ENCODE results near the gene ABTB2. TPM values are rescaled to one million over a fixed set of nuclear protein-coding genes. Genes with fewer than 3 reads are reported as not detected.
A peak's percentile ranks its signal among the peaks of the same experiment; 100 is the strongest.

ABTB2 gene
- polyA plus RNA-seq, 2 of the 4 experiments (the other 2 are of a cell fraction): 8.9 to 15.4 TPM

- no peak for FAIRE-seq
- ATAC-seq: no peak
- Histone ChIP-seq H3K27ac (peak overlapping the region in 1 of 2 experiments; percentile 89; a peak in 3 of 6 replicates), H3K4me3 (peak overlapping the region; percentile 79), H3K4me2 (peak overlapping the region; percentile 98), H3K9me3 (no peaks in the 10 kb centered on the region), H3K4me1 (peaks cover 17% of the 10 kb centered on the region)
- POLR2A ChIA-PET: no interaction called here
- no peak for DNase-seq (ENCODE audit: low read depth in 1 of 2, low spot score in 1 of 2)
- 7% methylated on average over 4 of the region's 4 CpGs for WGBS (ENCODE audit: missing lambda C conversion rate)
- TF ChIP-seq POLR2A (IDR thresholded peaks at IDR 0.05; ENCODE audit: low read length) (no peak), ESRRA (IDR thresholded peaks at IDR 0.05; ENCODE audit: borderline replicate concordance, low read length) (no peak), HOXB13 (CRISPR knock-in tag; IDR thresholded peaks at IDR 0.05; ENCODE audit: low read depth) (no peak), BCL3 (IDR thresholded peaks at IDR 0.05) (no peak), HES2 (IDR thresholded peaks at IDR 0.05) (no peak), JUN (IDR thresholded peaks at IDR 0.05) (no peak), CBX2 (IDR thresholded peaks at IDR 0.05; ENCODE audit: borderline replicate concordance, low read depth) (no peak), ZC3H11A (IDR thresholded peaks at IDR 0.05) (no peak), TP53 (CRISPR knock-in tag; IDR thresholded peaks at IDR 0.05) (no peak), NFE2L2 (conservative IDR thresholded peaks at IDR 0.05; ENCODE audit: low read length) (no peak), PHF8 (IDR thresholded peaks at IDR 0.05; ENCODE audit: borderline replicate concordance, low read depth) (no peak), HEYL (CRISPR knock-in tag; IDR thresholded peaks at IDR 0.05) (no peak; the same call in 1 of the 2 replicates), RNF2 (IDR thresholded peaks at IDR 0.05; ENCODE audit: borderline replicate concordance, low read depth) (no peak), SREBF2 (IDR thresholded peaks at IDR 0.05) (no peak), FOSL2 (IDR thresholded peaks at IDR 0.05) (no peak), FOSL2 (CRISPR knock-in tag; IDR thresholded peaks at IDR 0.05) (no peak), MYC (IDR thresholded peaks at IDR 0.05; ENCODE audit: borderline replicate concordance, low read length) (0 out of 2 replicates have a peak, but pooled peaks have one; percentile 20), ELK1 (IDR thresholded peaks at IDR 0.05; ENCODE audit: low read depth, low read length) (no peak), RAD21 (conservative IDR thresholded peaks at IDR 0.05 in 1 of 2, IDR thresholded peaks at IDR 0.05 in 1 of 2) (peak in 1 of 2 experiments; percentile 7; a peak in 3 of 5 replicates), JUNB (IDR thresholded peaks at IDR 0.05) (no peak), MAFK (IDR thresholded peaks at IDR 0.05; ENCODE audit: partially characterized antibody) (no peak), SMC3 (IDR thresholded peaks at IDR 0.05) (peak; percentile 83)
- TF ChIP-seq, protein P1, sequence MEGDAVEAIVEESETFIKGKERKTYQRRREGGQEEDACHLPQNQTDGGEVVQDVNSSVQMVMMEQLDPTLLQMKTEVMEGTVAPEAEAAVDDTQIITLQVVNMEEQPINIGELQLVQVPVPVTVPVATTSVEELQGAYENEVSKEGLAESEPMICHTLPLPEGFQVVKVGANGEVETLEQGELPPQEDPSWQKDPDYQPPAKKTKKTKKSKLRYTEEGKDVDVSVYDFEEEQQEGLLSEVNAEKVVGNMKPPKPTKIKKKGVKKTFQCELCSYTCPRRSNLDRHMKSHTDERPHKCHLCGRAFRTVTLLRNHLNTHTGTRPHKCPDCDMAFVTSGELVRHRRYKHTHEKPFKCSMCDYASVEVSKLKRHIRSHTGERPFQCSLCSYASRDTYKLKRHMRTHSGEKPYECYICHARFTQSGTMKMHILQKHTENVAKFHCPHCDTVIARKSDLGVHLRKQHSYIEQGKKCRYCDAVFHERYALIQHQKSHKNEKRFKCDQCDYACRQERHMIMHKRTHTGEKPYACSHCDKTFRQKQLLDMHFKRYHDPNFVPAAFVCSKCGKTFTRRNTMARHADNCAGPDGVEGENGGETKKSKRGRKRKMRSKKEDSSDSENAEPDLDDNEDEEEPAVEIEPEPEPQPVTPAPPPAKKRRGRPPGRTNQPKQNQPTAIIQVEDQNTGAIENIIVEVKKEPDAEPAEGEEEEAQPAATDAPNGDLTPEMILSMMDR (IDR thresholded peaks at IDR 0.05): peak; percentile 40
- CTCF ChIA-PET: no interaction called here
These were observed 1.7 kb upstream of the ABTB2 start for GRCh38 chr11:34359548-34359891.

Measured in A549 (cell line).